ENCODE results near the gene ZNHIT6. TPM values are rescaled to one million over a fixed set of nuclear protein-coding genes. Genes with fewer than 3 reads are reported as not detected.

ZNHIT6 gene
- total and polyA plus RNA-seq, 2 of the 8 experiments (the other 6 are each of a cell fraction or from before 2014, with no cell fraction given), result 5.9 to 17.2 TPM

DNA sequence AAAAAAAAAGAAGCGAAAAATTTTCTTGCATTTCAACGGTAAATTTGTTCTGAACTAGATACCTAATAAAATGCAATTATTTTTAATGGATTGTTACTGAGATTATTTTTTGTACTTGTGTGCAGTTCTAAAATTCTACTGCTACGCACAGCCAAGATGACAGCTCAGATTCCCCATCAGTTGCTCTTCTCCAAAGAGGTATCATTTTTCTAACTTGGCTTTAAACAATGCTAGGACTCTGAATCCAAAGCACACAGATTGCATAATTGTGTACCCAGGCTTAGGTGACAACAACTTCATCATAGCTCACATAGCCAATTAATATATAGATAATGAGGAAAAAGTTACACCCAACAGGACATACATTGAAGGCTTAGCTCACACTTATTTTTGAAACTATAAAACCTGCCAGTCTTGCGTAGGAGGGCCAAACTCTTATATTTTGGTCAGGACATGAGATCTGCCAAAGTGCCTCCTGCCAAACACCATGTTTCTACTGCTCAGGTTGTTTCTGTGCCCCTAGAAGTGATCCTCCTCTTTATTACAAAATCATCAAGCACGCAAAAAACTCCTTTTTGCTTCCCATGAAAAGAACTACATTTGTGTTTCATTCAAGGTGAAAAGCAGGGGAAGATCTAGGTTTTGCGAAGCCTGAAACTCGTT lies 10.6 kb upstream of the ZNHIT6 start:
- no peaks in the 10 kb centered on the region for H4K20me1 ChIP-seq (replicated peaks in 1 of 2; ENCODE audit: control insufficient read depth in 1 of 2, insufficient read depth in 2 of 2, low read length in 2 of 2)
- no peaks in the 10 kb centered on the region for H3K36me3 ChIP-seq (ENCODE audit: control insufficient read depth in 2 of 4, insufficient read depth in 4 of 4, low read length in 3 of 4)
- H2BK5ac ChIP-seq (ENCODE audit: low read depth, low read length), result no peak overlapping the region
- H2AFZ ChIP-seq (ENCODE audit: low read length), result no peak overlapping the region
- no peak overlapping the region for H3K56ac ChIP-seq (replicated peaks; ENCODE audit: insufficient read length, low read depth, low read length)
- DNase-seq (ENCODE audit: low read depth in 1 of 2, low spot score in 2 of 2) (no peak), FAIRE-seq (no peak)
- ChIA-PET CTCF (ENCODE audit: partially characterized antibody) (interaction anchor here (1.7 kb wide), 1 partner anchor 166 kb away, joined by 3 read pairs; no protein-coding TSS in a partner anchor), POLR2A (ENCODE audit: partially characterized antibody) (no interaction called here)
- H3K4me1 ChIP-seq (replicated peaks in 1 of 4; ENCODE audit: control insufficient read depth in 3 of 4, insufficient read depth in 4 of 4, low read length in 3 of 4), result no peaks in the 10 kb centered on the region
- no peak overlapping the region for H3K4me2 ChIP-seq (ENCODE audit: insufficient read depth in 1 of 2, low read depth in 2 of 2, low read length in 2 of 2)
- H3K27ac ChIP-seq (ENCODE audit: low read depth, low read length), result no peak overlapping the region
- no peak overlapping the region for H2BK12ac ChIP-seq (ENCODE audit: low read depth, low read length)
- no peak overlapping the region for H4K91ac ChIP-seq (replicated peaks; ENCODE audit: insufficient read length, low read length)
- no peak overlapping the region for H2BK20ac ChIP-seq (ENCODE audit: low read length)
- TF ChIP-seq CTBP2 (IDR thresholded peaks at IDR 0.05; ENCODE audit: borderline replicate concordance, insufficient read depth, insufficient read length, low read length) (no peak), SIX5 (IDR thresholded peaks at IDR 0.05; ENCODE audit: low read depth, low read length) (no peak), BCL11A (IDR thresholded peaks at IDR 0.05; ENCODE audit: low read depth in 2 of 2, low read length in 2 of 2) (no peak), RBBP5 (IDR thresholded peaks at IDR 0.05; ENCODE audit: borderline replicate concordance, low read depth, low read length) (no peak), SIN3A (conservative IDR thresholded peaks at IDR 0.05 in 1 of 2, IDR thresholded peaks at IDR 0.05 in 1 of 2; ENCODE audit: low read depth in 1 of 2, low read length in 2 of 2) (no peak), CTCF (IDR thresholded peaks at IDR 0.05; ENCODE audit: control extremely low read depth in 1 of 3, insufficient read depth in 1 of 3, low read depth in 1 of 3, low read length in 3 of 3) (no peak), TAF1 (IDR thresholded peaks at IDR 0.05; ENCODE audit: low read depth, low read length) (no peak), MAX (IDR thresholded peaks at IDR 0.05) (no peak), BACH1 (IDR thresholded peaks at IDR 0.05; ENCODE audit: low read length) (no peak)
- H2BK15ac ChIP-seq (ENCODE audit: low read length), result no peak overlapping the region
- H3K27me3 ChIP-seq (replicated peaks in 1 of 4; ENCODE audit: control insufficient read depth in 3 of 4, extremely low read depth in 1 of 4, insufficient read depth in 3 of 4, low read length in 3 of 4), result no peaks in the 10 kb centered on the region
- H4K5ac ChIP-seq (ENCODE audit: insufficient read length, low read depth, low read length), result no peak overlapping the region
- H3K79me2 ChIP-seq (ENCODE audit: control insufficient read depth in 1 of 2, insufficient read depth in 2 of 2, low read length in 2 of 2), result no peaks in the 10 kb centered on the region
- H3K4ac ChIP-seq (replicated peaks; ENCODE audit: insufficient read length, low read depth, low read length), result no peak overlapping the region
- 85% methylated on average over 7 of the region's 7 CpGs; no CpG with 5 or more reads in 1 of the 2 experiments for WGBS, 2 experiments (ENCODE audit: extremely low coverage in 1 of 2, insufficient coverage in 1 of 2, insufficient read length in 1 of 2, insufficient replicate concordance in 2 of 2, low coverage in 1 of 2, low lambda C conversion rate in 2 of 2, missing lambda C conversion rate in 1 of 2)
- no peak overlapping the region for H2AK5ac ChIP-seq (ENCODE audit: low read depth, low read length)
- no peak overlapping the region for H3K23ac ChIP-seq (ENCODE audit: insufficient read length)
- no peak overlapping the region for H2BK120ac ChIP-seq (replicated peaks; ENCODE audit: low read depth, low read length)
- H3K4me3 ChIP-seq (ENCODE audit: extremely low read depth in 1 of 4, insufficient read depth in 2 of 4, low read depth in 3 of 4, low read length in 4 of 4), result no peak overlapping the region
- no peaks in the 10 kb centered on the region for H3K23me2 ChIP-seq (ENCODE audit: low read depth, low read length)
- H3K79me1 ChIP-seq (ENCODE audit: low read depth, low read length), result no peaks in the 10 kb centered on the region
- no peak overlapping the region for H4K8ac ChIP-seq (ENCODE audit: extremely low read depth, insufficient read depth, low read length)
- H3K18ac ChIP-seq (ENCODE audit: extremely low read depth, low read length), result no peak overlapping the region
- H3K9me3 ChIP-seq (ENCODE audit: insufficient read depth in 2 of 2, low read depth in 1 of 2, low read length in 1 of 2), result peaks cover 3 to 10% of the 10 kb centered on the region in 2 experiments; a peak in 3 of 4 replicates
- H3K14ac ChIP-seq (ENCODE audit: insufficient read length), result no peak overlapping the region
- H3K9ac ChIP-seq (replicated peaks in 1 of 4; ENCODE audit: extremely low read depth in 1 of 4, low read depth in 3 of 4, low read length in 3 of 4), result no peak overlapping the region
